HepG2 (cell line): ENCODE measurements around the gene MCOLN1. TPM values are rescaled to one million over a fixed set of nuclear protein-coding genes. Genes with fewer than 3 reads are reported as not detected.
A peak's percentile ranks its signal among the peaks of the same experiment; 100 is the strongest.

Experiments used
- CREM ChIP-seq, 2 experiments: sonication (generic) in 1 of 2; formaldehyde crosslinking in 1 of 2; IDR thresholded peaks; 2 replicates each; pipeline versions ENCODE4 v1.4.0 to v1.6.1; 2016 to 2020; ENCODE audit warnings: antibody characterized with exemption in 1 of 2, mild to moderate bottlenecking in 1 of 2, missing genetic modification reagents in 1 of 2
- GRHL1 ChIP-seq: sonication (generic); formaldehyde crosslinking; conservative IDR thresholded peaks from 2 replicates; pipeline ENCODE4 v1.8.0; 2022; ENCODE audit warnings: missing genetic modification reagents
- SMC3 ChIP-seq: IDR thresholded peaks from 2 replicates; pipeline ENCODE4 v1.6.1; 2011; ENCODE audit warnings: low read length, improper control_type of control experiment
- ZBED4 ChIP-seq: sonication (generic); formaldehyde crosslinking; IDR thresholded peaks from 2 replicates; pipeline ENCODE4 v1.4.0; 2020; ENCODE audit warnings: missing genetic modification reagents, borderline replicate concordance
- ZBTB37 ChIP-seq: sonication (generic); formaldehyde crosslinking; IDR thresholded peaks from 2 replicates; pipeline ENCODE4 v1.4.0; 2020; ENCODE audit warnings: mild to moderate bottlenecking, missing genetic modification reagents
- ZBTB38 ChIP-seq: sonication (generic); formaldehyde crosslinking; IDR thresholded peaks from 2 replicates; pipeline ENCODE4 v1.5.1; 2020; ENCODE audit warnings: mild to moderate bottlenecking, missing genetic modification reagents
- ZFP1 ChIP-seq: IDR thresholded peaks from 2 replicates; pipeline ENCODE4 v1.6.1; 2016
- ZNF10 ChIP-seq: sonication (generic); formaldehyde crosslinking; IDR thresholded peaks from 2 replicates; pipeline ENCODE4 v1.4.0; 2020; ENCODE audit warnings: mild to moderate bottlenecking, low read depth, missing genetic modification reagents, borderline replicate concordance
- ZNF280D ChIP-seq: sonication (generic); formaldehyde crosslinking; IDR thresholded peaks from 2 replicates; pipeline ENCODE4 v1.5.1; 2020; ENCODE audit warnings: mild to moderate bottlenecking, missing genetic modification reagents
- ZNF282 ChIP-seq: fragments of 450-650 bp; IDR thresholded peaks from 2 replicates; pipeline ENCODE4 v1.6.1; 2018; ENCODE audit not compliant: partially characterized antibody
- ZNF350 ChIP-seq: sonication (generic); formaldehyde crosslinking; IDR thresholded peaks from 2 replicates; pipeline ENCODE4 v1.4.0; 2020; ENCODE audit warnings: mild to moderate bottlenecking, low read depth, missing genetic modification reagents, borderline replicate concordance
- ZNF597 ChIP-seq: sonication (generic); formaldehyde crosslinking; IDR thresholded peaks from 2 replicates; pipeline ENCODE4 v1.5.0; 2020; ENCODE audit warnings: missing genetic modification reagents
- polyA plus RNA-seq, 8 experiments: library from polyadenylated mRNA; depleted of rRNA in 3 of 8; stranded (reverse) in 7 of 8; unstranded in 1 of 8; fragments of >200 nt; fragmentation: Illumina TruSeq in 4 of 8; extraction: Trizol in 4 of 8; gene quantifications; 2 replicates each; pipeline versions ENCODE4 v1.2.1 to v1.2.3, GENCODE V29; 2011 to 2016; ENCODE audit warnings: low read depth in 4 of 8, missing spikeins in 1 of 8, mixed read lengths in 1 of 8; ENCODE audit not compliant: insufficient read depth in 1 of 8
- total RNA-seq, 5 experiments: library from RNA; depleted of rRNA; stranded (reverse); fragments of >200 nt; fragmentation: Illumina TruSeq; extraction: Trizol; gene quantifications; 2 replicates each; pipeline ENCODE4 v1.2.3, GENCODE V29; 2016; ENCODE audit warnings: low read depth in 1 of 5

The MCOLN1 gene
- total and polyA plus RNA-seq, 2 of the 13 experiments (the other 11 are each of a cell fraction or from before 2014, with no cell fraction given) = 3.4 to 15.7 TPM

GRCh38 chr19:7522072-7522922 lies at the start of gene MCOLN1 (continued):
- TF ChIP-seq SMC3 = no peak
- TF ChIP-seq ZBED4 = peak; percentile 76; the same call in 1 of the 2 replicates
- peak; percentile 86 for TF ChIP-seq ZNF350 (CRISPR knock-in tag)
- TF ChIP-seq ZFP1 (CRISPR knock-in tag) = 0 out of 2 replicates have a peak, but pooled peaks have one; percentile 63
- TF ChIP-seq ZNF282 = no peak
- no peak for TF ChIP-seq ZNF597 (CRISPR knock-in tag)
- TF ChIP-seq CREM (IDR thresholded peaks at IDR 0.05) = peak; percentile 37
- TF ChIP-seq CREM (CRISPR knock-in tag; IDR thresholded peaks at IDR 0.05) = no peak
- TF ChIP-seq ZNF280D (CRISPR knock-in tag) = no peak
- peak; percentile 89 for TF ChIP-seq ZBTB38 (CRISPR knock-in tag)
- no peak for TF ChIP-seq ZBTB37 (CRISPR knock-in tag)
- TF ChIP-seq ZNF10 (CRISPR knock-in tag) = no peak
- TF ChIP-seq GRHL1 (CRISPR knock-in tag) = no peak
